NCI-H510A treated with DMSO at 0.1 percent for 48 hours (cell line): ENCODE results near the gene FCHSD1.

Source experiments
- DNase-seq: peaks from one replicate; lab custom pipeline; 2025; lab: John Stamatoyannopoulos, UW

Gene FCHSD1

DNA sequence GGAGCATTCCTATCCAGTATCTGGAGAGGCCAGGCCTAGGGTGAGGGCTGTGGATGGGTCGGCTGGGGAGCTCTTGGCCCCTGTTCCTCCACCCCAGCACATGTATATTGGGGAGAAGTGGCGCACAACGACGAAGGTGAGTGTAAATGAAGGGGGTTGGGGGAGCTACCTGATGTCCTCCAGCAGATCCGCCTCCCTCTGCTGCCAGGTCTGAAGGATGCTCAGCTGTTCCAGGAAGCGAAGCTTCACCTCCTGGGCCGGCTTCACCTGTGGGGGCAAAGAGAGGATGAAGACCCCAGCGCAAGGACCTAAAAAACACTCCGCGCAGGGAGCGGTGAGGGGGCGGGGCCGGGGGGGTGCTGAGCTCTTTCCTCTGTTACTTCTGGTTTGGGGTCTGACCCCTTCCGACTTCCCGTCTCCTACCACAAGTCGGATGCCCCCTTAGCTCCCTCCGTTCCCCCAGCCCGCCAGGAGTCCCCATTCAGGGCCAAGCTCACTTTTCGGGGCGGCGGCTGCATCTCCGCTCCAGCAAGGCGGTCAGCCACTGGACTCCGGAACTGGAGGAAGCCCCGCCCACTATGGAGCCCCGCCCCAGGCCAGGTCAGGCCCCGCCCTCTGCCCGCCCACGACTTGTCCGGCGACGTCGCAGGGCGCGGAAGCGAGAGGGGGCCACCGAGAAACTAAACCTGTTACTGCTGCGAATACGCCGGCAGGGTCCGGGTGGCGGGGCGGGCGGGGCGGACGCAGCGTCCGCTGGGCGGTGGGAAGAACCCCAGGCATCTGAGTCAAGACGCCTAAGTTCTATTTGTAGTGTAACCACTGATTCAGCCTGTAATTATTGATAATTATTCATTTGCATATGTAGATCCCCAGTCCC, at the start of gene FCHSD1:
FCHSD1 (minus strand) TSS at position 568 of the 877 bp plus-strand sequence; CDS start at position 518, 50 bp downstream.
- no peak for DNase-seq

- no peak for DNase-seq
These were observed 46.4 kb upstream of the FCHSD1 start for GRCh38 chr5:141697586-141697985.

DNA sequence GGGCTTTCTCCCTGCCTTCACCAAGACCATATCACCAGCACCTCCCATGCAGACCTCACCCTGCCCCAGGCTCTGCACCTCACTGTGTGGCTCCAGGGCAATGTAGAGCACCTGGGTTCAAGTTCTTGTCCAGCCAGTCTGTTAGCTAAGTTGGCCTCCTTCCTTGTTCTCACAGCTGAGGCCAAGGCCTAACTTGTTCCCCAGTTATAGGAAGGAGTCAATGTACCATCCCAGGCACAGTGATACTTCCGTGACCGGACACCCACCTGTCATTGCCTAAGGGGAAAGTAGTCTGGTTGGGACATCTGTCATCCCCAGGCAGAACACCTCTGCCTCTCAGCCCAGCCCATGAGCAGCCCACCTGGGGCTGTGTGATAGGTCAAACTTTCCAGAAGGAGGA, 45.2 kb upstream of the FCHSD1 start:
- no peak for DNase-seq

DNA sequence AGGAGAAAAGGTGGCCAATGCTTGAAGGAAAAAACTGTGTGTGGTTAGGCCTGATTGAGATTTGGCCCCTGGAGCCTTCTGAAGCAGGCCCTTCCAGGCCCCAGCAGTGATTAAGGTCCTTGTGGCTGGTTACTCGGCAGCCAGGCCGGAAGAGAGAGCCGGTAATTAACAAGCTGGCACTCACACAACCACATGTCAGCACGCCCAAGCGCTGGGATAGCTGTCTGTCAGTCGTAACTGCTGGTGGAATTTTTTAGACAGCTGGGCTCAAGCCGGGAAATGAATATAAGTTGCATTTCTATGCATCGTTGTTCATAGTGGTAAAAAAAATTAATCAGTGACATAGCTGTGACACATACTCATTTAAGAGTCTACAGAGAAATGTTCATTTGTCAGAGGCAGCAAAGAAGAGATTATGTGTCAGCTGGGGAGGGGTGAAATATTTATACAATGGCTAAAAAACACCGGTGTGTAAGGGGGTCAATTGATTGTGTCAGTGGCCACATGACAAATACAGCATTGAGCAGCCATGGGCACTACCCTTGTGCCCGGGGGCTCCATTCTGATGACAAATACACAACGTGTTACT, 44.5 kb upstream of the FCHSD1 start:
- peak; percentile 16 for DNase-seq

DNA sequence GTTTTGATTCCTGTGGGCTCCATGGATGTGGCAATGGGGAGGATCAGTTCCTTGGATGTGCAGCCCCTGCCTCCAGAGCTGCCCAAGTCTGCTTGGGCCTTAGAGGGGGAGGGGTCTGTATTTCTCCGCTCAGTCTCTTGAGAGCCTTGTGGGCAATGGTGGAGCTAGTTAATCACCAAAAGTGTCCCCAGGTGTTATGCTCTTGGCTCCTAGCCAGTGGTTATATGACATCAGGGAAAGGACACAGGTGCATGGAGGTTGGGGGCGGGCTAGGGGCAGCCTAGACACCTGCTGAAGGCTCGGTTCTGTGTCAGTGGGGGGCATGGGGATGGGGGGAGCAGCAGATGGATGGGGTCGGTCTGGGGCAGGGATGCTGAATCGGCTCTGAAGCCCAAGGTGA, 43.3 kb upstream of the FCHSD1 start:
- peak; percentile 37 for DNase-seq

DNA sequence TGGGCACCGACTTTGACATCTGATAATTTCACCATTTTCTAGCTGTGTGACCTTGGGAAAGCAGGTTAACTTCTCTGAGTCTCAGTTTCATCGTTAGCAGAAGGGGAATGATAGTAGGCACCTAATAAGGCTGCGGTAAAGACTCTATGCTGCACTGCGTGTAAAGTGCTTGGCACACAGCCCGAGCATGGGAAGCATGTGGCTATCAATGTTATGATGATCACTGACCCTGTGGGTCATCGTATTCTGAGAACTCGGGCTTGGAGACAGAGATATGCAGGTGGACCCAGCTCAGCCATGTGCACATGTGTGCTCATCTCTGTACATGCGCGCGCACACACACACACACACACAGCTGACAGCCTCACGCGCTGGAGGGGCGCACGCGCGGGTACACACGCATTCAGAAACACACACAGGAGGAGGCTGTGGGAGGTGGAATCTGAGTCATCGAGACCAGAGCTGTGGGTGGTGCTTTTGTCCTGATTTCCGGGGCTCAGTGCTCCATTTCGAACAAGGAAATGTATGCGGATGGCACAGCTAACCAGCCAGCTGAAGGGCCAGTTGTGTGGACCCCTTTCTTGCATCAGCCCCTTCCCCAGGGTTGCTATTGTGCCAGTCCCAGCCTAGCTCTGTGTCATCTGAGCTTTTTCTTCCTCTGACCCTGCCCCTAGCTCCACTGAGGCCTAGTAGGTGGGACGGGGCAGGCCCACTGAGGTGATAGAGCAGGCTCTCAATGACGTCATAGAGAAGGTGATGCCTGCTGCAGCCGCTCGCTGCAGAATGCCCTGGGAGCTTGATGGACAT, 41.9 kb upstream of the FCHSD1 start:
- peak; percentile 10 for DNase-seq

DNA sequence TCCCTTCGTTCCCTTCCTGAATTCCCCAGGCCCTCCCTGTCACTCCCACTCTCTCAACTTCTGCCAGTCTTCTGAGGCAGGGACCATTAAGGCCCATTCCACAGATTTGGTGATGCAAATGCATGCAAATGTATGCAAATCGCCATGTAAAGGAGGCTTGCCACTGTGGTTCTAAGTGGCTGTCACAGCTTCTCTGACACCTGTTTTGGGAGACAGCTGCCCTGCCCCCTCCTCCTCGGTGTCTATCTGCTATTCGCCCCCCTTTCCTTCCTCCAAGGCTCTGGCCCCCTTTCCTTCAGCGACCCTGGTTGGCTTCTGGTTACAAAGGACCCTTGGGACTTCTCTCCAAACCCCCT, 41.3 kb upstream of the FCHSD1 start:
- DNase-seq, result no peak

DNA sequence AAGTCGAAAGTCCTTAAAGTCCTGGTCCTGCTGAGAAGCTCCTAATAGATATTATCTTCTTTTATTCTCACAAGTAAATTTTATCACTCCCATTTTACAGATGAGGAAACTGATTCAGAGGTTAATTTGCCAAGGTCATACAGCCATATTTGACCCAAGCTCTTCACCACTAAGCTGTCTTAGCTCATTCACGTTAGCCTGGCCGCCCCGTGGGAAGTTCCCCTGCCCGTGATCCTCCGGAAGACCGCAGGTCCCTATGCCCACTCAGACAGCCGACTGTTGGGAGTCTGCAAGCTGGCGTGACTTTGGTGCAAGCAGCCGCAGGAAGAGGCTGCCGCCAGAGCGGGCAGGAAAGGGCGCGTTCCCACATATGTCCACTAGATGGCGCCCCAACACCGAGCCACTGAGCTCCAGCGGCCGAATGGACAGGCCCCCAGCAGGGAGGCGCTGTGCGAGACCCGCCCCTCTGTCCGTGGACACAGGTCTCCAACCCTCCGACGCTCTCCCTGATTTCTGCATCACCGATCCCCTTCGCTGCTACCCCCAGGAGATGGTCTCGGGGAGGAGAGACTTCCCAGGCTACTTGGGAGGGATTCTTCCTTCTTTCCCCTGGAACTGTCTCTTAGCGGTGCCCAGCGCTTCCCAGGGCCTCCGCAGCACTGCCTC, 40.8 kb upstream of the FCHSD1 start:
- DNase-seq, result peak; percentile 47

DNA sequence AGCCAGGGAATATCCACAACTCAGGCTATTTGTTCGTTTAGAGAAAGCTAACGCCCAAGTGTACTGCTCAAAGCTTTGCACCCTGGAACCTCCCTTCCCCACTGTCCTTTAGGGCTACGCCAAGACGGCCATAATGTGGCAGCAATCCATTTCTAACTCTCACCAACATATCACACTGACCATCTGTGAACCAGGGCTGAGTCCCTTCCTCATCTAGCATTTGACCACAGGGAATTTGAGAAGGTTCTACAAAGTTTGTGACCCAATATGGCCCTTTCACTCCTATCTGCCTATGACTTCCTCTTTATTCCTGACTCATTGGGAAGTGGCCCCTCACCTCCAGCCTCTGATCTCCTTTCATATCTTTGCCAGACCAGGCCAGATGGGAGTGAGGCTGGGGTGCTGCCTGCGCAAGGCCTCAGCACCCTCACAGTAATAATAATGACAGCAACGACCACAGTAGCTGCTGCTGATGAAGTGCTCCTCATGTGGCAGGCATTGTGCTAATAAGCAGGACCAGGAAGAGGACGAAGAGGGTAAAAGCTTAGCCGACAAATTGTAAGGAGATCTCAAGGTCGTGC, 40.2 kb upstream of the FCHSD1 start:
- no peak for DNase-seq

- DNase-seq, result no peak
These were observed 35.6 kb upstream of the FCHSD1 start for GRCh38 chr5:141686648-141687416.

GRCh38 chr5:141685591-141685990, 34.4 kb upstream of the FCHSD1 start:
- DNase-seq, result no peak

DNA sequence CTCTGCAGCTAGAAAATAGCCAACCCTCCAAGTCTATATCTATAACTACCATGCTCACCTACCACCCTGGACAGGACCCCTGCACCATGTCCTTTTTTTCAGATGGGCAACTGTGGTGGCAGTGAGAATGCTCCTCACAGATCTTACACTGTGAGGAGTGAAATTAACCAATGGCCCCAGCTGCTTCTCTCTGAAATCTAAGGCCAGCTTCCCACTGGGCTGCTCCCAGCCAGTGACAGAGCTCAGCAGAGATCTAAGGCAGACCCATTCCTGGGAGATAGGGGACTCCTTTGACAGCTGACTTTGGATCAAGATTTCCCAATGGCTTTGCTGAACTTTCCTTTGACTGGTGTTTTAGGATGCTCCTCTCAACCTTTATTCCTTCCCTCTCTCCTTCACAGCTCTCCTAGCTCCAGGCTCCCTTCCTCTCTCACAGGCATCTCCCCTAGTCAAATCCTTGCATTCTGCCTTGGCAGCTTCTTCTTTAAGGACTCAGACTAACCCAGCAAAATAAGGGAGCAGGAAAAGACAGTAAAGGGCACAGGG, 32.5 kb upstream of the FCHSD1 start:
- DNase-seq, result no peak

- DNase-seq, result peak; percentile 36
These were observed 30.8 kb upstream of the FCHSD1 start, which contains the start of gene ARAP3 for GRCh38 chr5:141681695-141682641. Gene ARAP3 (minus strand): TSS chr5:141682230. CDS start chr5:141680486, 1,744 bp downstream.

DNA sequence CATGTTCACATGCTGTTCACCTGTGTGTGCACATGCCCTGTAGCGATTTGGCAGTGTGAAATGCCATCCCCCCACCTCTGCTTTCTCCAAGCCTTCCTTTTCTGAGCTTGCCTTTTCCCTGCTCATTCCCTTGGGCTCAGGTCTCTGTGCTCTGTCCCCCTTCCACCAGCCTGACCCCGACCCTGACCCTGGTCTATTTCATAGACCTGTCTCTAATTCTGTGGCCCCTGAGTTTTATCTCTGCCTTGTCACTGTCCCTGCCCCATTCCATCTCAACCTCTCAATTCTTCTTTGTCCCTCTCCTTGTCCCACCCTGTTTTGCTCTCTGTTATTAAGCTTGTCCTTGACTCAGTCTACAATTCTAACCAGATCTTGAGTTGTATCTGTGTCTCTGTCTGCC, 30.1 kb upstream of the FCHSD1 start:
- DNase-seq, result no peak

- DNase-seq, result peak; percentile 34
These were observed 29.6 kb upstream of the FCHSD1 start for GRCh38 chr5:141680751-141681201.

DNA sequence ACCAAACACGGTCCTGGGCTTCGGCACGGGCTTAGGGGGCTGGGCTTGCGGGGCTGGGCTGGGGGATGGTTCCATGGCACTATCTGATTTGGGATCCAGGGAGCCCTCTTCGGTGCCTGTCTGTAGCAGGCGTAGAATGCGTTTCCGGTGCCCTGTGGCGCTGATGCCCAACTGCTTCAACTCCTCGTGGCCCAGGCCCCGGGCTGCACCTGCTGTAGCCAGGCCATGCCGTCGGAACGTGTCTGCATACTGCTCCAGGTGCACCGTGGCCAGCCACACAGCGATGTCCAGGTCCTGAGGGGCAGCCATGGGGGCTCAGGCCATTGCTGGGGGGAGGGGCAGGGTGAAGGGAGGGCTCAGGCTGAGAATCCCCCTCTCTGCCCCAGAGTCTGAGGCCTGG, 29.0 kb upstream of the FCHSD1 start:
- DNase-seq, result no peak

DNA sequence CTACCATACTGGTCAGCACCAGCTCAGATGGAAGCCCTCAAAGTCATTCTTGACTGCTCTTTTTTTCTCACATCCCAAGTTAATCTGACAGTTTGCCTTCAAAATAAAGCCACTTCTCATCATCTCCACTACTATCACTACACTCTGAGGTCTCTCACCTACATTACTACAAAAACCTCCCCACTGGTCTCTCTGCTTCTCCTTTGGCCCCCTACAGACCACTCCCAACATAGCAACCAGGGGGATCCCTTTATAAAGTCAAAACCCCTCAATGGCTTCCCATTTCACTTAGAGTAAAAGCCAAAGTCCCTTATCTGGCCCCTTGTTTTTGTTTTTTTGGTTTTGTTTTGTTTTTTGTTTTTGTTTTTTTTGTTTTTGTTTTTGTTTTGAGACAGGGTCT, 26.2 kb upstream of the FCHSD1 start:
- DNase-seq, result no peak

GRCh38 chr5:141675672-141676071, 24.5 kb upstream of the FCHSD1 start:
- DNase-seq, result no peak

- no peak for DNase-seq
These were observed 23.5 kb upstream of the FCHSD1 start for GRCh38 chr5:141674747-141675146.
